HEK293 (cell line): ENCODE measurements around the gene SIX3.

Experiments used
- CTCF ChIP-seq: fragments of 450-650 bp; formaldehyde crosslinking; IDR thresholded peaks from 2 replicates; pipeline ENCODE4 v1.5.1; 2016; ENCODE audit warnings: missing biosample characterization, missing genetic modification characterization
- TCF7L2 ChIP-seq: IDR thresholded peaks from 2 replicates; pipeline ENCODE4 v1.6.1; 2011; ENCODE audit warnings: low read depth, mild to moderate bottlenecking, inconsistent platforms, low read length, moderate library complexity, borderline replicate concordance
- ZBTB49 ChIP-seq: fragments of 450-650 bp; formaldehyde crosslinking; IDR thresholded peaks from 2 replicates; pipeline ENCODE4 v1.5.1; 2016; ENCODE audit warnings: missing biosample characterization, missing genetic modification characterization, low read depth
- ZBTB8A ChIP-seq: fragments of 450-650 bp; formaldehyde crosslinking; IDR thresholded peaks from 2 replicates; pipeline ENCODE4 v1.5.1; 2016; ENCODE audit warnings: missing biosample characterization, missing genetic modification characterization
- ZNF121 ChIP-seq: fragments of 450-650 bp; formaldehyde crosslinking; IDR thresholded peaks from 2 replicates; pipeline ENCODE4 v1.5.1; 2016; ENCODE audit warnings: missing biosample characterization, missing genetic modification characterization
- ZNF18 ChIP-seq: fragments of 450-650 bp; formaldehyde crosslinking; IDR thresholded peaks from 2 replicates; pipeline ENCODE4 v1.5.1; 2016; ENCODE audit warnings: missing biosample characterization, missing genetic modification characterization
- ZNF513 ChIP-seq: fragments of 450-650 bp; IDR thresholded peaks from 2 replicates; pipeline ENCODE4 v1.5.1; 2018; ENCODE audit warnings: missing biosample characterization, missing genetic modification characterization
- ZNF624 ChIP-seq: fragments of 450-650 bp; formaldehyde crosslinking; IDR thresholded peaks from 2 replicates; pipeline ENCODE4 v1.5.1; 2017; ENCODE audit warnings: missing biosample characterization, missing genetic modification characterization

DNA sequence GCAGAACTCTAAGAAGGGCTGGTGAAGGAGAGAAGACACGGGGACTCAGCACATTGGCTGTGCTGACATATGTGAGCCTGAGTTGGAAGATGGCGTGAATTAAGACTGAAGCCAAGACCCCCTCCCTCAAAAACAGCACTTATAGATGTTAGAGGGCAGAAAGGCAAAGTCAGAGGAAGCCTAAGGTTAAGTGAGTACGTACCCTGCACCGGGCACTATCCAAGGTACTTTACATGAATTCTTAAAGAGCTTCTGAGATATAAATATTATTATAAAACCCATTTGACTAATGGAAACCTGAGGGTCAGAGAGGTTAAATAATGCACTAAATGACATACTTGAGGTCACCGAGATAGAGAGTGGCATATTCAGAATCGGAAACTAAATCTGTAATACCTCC, 25.6 kb downstream of the SIX3 start:
- TF ChIP-seq CTCF (tag by site-specific recombination) (no peak), ZNF624 (tag by site-specific recombination) (no peak), ZNF121 (tag by site-specific recombination) (no peak), ZBTB49 (tag by site-specific recombination) (no peak), ZNF513 (tag by site-specific recombination) (no peak), ZNF18 (no peak), TCF7L2 (no peak), ZBTB8A (tag by site-specific recombination) (no peak)
